AG09309 (cell line): Measurements from ENCODE around the gene CACNA1I.

Source experiments
- DNase-seq: peaks from one replicate; pipeline ENCODE4 v3.0.0-alpha.2; 2010; ENCODE audit warnings: low read depth
- H3K4me3 ChIP-seq: 2 replicates; pipeline ENCODE4 v1.5.1; 2011; ENCODE audit warnings: mild to moderate bottlenecking, low read depth, low read length, moderate library complexity; ENCODE audit not compliant: control insufficient read depth
- CTCF ChIP-seq: IDR thresholded peaks from 2 replicates; pipeline ENCODE4 v1.5.1; 2011; ENCODE audit warnings: mild to moderate bottlenecking, low read depth, low read length, inconsistent platforms; ENCODE audit not compliant: insufficient read depth, control insufficient read depth; ENCODE audit errors: missing control alignments

CACNA1I gene

GRCh38 chr22:39649500-39650089 is 79.0 kb downstream of the CACNA1I start:
- no peak for DNase-seq

GRCh38 chr22:39651053-39651996 is 80.8 kb downstream of the CACNA1I start:
- no peak for TF ChIP-seq CTCF
- H3K4me3 ChIP-seq = no peak overlapping the region
- no peak for DNase-seq

More at GRCh38 chr22:39649500-39650089, 79.0 kb downstream of the CACNA1I start:
- TF ChIP-seq CTCF = no peak
- no peak overlapping the region for H3K4me3 ChIP-seq

- no peak overlapping the region for H3K4me3 ChIP-seq
- TF ChIP-seq CTCF = no peak
- DNase-seq = no peak
These were observed 82.6 kb downstream of the CACNA1I start for GRCh38 chr22:39652990-39653786.

- TF ChIP-seq CTCF = no peak
- H3K4me3 ChIP-seq = no peak overlapping the region
- no peak for DNase-seq
These were observed 83.2 kb downstream of the CACNA1I start for GRCh38 chr22:39653787-39654077.

GRCh38 chr22:39654131-39654926 is 83.8 kb downstream of the CACNA1I start:
- TF ChIP-seq CTCF = no peak
- DNase-seq = no peak

More at GRCh38 chr22:39654131-39654926, 83.8 kb downstream of the CACNA1I start:
- H3K4me3 ChIP-seq = no peak overlapping the region
